GM19452 (cell line): ENCODE data around the gene DNAH5.

Source experiments
- ATAC-seq: cut with Tn5 transposase; IDR thresholded peaks from one replicate; pipeline ENCODE4 v1.9.1; 2021; ENCODE audit not compliant: unreplicated experiment

Gene DNAH5

DNA sequence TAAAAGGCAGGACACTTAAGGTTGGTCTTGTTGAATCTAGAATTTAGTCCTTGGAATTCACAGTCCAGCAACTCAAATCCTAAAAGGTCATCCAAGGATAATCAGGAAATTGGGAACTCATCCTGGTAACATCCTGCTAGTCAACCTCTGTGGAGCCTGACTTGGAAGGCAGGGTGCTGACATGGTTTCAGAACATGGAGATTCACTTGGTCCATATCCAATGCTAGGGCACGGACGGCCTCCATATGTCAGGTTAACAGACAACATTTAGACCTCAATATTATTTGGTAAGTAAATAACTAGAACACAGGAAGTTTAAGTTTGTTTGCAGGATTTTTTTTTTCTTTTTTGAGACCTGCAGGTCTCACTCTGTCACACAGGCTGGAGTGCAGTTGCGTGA lies 783 bp upstream of the DNAH5 start:
- no peak for ATAC-seq

DNA sequence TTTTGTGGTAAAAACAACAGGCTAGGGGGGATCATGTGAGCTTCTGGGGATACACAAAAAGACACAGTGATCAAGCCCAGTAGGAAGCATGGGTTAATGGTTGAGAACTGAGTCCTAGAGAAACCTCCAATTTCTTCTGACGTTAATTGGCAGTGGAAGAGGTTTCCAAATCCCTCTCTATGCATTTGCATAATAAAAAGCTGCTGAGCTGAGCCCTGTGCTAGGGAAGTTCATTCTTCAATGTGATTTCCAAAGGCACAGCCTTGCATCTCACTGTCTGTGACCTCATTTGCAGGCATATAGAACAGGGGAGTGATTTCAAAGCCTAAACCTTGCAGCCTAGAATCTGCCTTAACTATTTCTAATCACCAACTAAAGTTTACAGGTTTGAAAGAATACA lies 812 bp downstream of the DNAH5 start:
- no peak for ATAC-seq

DNA sequence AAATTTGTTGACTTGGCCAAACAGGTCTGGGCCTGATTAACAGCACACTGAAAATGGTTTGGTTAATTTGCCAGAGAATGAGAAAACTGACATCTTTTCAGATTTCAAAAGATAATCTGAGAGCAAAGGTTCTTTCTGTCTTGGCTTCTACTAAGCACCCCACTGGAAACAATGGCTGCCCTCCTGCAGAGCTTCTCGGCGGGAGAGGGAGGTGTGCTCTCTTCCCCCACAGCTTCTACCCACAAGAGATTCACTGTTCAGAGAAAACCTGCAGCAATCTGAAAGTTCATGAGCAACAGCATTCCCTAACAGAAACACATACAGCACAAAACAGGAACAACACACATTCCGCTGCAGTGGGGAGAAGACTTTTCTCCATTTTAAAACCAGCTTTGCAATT lies 3.0 kb downstream of the DNAH5 start:
- no peak for ATAC-seq

DNA sequence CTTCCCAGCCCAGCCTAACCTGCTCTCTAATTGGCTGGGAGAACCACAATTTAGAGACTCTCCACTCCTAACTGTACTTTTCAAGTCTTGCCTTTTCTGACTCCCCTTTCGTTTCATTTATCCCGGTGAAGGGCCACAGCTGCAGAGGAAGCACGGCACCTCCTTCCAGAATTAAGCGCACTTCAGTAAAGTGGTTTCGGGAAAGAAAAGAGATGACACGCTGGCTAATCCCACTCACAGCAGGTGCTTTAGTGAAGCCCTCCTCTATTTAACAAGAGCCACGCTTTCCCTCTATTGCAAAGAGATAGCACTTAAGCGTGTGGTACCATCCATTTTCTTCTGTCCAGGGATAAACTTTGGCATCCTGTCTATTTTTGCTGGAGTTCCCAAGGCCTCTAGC lies 4.8 kb downstream of the DNAH5 start:
- ATAC-seq: no peak

DNA sequence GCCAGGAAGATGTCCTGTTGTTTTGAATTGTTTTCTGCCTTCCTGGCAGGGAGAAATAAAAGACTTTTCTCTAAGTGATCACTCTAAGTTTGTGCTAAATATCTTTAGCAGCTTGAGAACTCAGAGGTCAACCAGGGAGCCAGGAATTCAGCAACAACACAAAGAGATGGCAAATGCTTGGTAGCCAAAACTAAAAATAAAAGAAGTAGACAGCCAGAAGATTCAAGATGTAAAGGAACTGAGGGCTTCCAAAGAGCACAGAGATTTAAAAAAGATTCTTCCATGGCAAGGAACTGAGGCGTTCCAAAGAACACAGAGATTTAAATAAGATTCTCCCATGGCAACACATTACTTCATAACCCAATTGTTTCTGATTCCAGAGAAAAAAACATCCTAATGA lies 9.6 kb downstream of the DNAH5 start:
- ATAC-seq: no peak

DNA sequence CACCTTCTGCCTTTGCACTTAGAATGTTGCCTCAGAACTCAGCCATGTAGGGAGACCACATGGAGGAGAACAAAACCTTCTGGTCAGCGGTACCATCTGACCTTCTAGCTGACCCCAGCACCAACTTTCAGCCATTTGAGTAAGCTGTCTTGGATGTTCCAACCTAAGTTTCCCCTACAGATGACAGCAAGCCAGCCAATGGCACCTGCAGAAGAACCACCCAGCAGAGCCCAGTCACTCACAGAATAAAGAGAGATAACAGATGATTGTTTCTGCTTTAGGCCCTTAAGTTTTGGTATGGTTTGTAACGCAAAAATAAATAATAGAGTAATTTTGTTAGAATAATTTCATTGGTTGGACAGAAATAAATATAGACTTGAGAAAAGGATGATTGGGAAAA lies 10.4 kb downstream of the DNAH5 start:
- ATAC-seq: no peak

DNA sequence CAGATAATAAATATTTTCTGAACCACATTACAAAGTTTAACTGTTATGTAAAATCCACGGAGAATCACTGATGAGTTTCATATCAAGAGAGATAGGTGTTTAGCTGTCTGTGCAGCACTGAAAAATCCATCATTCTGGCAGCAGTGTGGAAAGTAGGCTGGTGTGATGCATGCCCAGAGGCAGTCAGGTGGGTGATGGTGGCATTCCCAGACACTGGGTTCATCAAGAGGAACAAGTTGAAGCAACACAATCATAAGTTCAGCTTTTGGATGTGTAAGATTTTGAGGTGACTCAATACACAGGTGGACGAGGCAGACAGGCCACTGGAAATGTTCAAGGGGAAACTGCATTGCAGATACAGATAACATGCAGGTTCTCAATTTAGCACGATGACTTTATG lies 11.9 kb downstream of the DNAH5 start:
- no peak for ATAC-seq

DNA sequence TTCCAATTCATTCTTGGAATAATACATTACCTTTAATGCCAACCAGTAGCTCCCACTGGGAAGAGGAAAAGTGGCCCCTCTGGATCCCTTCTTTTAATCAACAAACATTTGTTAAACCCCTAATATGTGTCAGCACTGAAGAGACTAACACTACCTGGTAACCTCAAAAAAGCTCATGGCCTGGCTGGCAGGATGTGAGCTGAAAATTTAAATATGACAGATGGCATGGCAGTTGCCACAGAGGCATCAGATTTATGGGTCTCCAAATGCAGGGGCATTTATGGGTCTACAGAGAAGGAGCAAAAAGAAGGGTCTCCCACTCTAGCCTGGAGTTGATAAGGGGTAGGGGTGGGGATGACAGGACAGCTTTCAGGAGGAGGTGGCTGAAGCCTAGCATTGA lies 12.5 kb downstream of the DNAH5 start:
- ATAC-seq: no peak

DNA sequence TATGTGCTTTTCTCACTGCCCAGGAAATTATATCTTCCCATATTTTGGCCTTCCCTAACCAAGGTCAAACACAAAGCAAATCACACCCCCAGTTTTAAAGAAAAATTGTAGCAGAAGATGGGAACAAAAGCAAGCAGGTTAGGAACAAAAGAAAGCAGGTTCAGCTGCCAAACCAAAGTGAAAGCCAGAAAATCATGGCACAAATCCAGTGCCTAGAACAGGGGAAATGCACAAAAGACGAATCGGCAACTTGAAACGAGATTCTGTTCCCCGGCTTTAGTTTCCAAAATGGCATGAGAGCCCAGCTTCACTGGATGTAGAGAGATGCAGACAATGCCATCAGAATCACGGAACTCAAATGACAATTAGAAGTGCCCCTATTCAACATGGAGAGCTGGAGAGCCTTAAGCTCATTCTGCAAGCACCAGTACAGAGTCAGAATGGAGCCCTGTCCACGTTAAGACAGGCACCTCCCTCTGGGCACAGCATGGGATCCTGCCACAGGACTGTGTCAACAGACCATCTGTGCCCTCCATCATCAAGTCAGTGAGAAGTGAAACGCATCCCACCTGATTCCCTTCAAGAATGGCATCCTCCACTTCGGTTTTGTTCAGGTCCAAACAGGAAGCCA lies 13.8 kb downstream of the DNAH5 start:
- ATAC-seq: no peak

DNA sequence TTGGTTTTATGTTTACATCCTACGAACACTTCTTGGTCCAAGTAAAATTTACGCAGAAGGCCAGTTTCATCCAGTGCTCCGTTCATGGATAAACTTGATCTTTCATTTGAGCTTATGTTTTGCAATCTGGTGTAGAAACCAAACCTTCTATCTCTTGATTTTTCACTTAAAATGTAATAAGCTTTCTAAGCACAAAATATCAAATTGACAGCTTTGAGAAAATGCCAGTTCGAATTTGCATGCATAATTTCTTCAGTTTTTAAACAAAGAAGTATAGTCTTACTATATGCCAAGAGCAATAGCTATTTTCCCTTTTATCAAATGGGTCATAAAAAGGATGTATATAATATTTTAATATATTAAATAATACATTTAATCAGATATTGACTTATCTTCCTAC lies 17.8 kb downstream of the DNAH5 start:
- no peak for ATAC-seq

DNA sequence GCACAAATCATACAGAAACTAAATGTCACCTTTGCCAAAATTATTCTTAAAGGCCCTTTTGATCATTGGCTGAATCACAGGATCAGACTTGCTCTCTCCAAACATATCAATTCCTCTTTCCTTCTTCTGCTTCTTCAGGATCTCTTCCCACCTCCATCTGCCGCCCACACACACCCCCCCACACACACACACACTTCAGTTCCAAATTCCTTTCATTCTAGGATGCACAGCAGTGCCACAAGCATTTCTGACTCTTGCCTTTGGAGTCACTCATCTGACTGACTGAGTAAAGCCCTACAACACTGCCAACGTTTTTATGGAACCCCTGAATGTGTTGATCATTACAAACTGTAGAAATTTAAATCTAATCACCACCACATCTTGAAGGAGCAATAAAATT lies 22.9 kb downstream of the DNAH5 start:
- ATAC-seq: no peak

DNA sequence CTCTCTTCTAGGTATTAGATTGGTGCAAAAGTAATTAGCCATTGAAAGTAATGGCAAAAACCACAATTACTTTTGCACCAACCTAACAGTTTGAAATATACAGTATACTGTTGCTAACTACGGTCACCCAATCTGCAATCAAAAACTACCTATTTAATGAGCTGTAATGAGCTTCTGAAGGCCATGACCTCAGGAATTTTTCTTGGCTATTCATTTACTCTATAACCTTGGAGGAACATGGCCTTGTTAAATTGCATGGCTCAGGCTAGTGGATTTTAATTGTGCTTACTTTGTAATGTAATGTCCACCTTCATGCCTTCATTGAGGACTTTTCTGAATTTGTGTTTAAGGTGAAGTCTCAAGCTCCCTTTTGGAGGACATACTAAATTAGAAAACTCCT lies 24.7 kb downstream of the DNAH5 start:
- ATAC-seq: no peak

DNA sequence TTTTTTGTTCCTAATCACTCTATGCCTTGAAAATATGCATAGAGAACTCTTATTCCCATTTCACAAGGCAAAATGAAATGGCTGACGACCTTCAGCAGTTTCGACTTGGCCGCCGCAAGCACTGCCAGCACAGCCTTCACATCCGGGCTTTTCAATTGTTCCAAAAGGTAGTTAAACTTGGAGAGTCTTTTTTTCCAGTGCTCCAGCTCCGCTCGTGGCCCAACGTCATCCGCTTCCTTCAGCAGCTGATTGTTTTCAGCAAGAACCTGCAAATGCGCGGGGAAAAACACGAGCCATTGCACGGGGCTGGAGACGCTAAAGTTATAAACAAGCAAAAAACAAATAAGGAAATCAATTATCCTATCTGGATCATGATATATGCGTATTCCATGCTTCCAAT lies 25.4 kb downstream of the DNAH5 start:
- no peak for ATAC-seq

DNA sequence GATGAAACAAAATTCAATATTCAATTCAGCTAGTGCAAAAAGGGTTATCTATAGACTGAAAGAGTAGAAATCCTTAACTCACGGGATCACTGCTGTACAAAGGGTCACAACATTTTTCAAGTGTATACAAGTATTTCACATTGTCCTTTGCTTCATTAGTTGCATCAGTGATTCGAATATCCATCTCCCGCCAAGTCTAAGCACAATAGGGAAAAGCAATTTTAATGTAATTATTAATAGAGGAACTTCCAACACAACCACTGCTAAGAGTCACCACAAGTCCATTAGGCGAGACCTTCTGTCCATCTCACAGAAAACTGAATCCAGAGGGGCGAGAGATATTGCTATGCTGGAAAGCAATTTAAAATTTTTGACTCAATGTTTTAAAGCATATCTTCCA lies 27.4 kb downstream of the DNAH5 start:
- ATAC-seq: no peak

DNA sequence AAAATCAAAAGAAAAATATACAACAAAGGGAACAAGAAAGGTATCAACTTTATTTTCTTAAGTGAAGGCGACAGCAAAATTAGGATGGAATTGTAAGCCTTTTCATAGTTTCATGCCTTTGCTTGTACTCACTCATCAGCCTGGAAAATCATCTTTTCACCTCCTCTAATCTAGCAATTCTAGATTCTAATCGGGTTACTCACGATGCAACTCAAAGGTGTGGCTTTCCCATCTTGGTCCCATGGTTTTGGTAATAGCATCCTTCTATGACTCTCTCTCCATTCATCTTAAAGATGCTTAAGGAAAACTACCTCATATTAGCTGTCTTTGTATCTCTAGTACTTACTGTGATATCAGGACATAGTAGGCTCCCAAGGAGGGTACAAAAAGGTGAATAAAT lies 30.5 kb downstream of the DNAH5 start:
- ATAC-seq: no peak

DNA sequence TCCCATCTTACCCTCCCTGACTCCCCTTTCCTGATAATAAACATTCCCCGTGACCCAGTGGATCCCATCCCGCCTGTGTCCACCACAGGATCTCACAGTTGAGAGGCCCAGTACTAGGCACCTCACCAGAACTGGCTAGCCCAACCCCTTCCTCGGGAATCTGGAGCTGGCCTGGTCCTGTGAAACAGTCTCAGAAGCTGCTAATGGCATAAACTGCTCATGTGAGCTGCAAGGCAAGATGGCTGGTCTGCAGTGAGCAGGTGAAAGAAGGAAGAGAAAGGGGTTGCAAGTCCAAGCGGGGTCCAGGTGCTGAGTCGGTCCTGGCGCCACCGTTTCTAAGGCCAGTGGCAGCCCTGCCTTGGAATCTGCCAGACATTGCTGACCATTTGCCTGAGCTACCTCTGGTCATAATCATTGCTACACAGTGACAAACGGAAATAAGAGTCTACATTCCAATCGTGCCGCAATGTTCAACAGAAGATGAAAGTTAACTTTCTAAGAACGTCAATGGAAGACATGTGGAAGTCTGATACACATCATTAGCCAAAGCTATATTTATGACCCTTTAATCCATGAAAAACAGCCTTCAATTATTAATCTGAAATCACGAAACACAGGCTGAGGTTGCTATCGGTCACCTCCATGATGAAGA lies 33.7 kb downstream of the DNAH5 start:
- ATAC-seq: no peak

DNA sequence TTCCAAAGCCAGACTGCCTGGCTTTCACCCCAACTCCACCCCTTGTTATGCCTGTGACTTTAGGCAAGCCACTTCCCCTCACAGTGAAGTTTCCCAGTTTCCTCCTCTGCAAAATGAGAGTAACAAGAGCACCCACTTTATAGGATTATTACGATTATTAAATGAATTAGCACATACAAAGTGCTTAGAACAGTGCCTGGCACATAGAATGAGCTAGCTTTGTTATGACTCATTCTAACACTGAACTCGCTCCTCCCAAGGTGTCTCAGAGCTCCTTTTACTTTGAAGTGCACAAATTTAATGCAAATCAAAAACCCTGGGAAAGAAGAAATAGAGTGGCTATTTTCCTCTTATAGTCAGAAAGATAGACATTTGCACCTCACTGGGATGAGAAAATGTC lies 34.3 kb downstream of the DNAH5 start:
- no peak for ATAC-seq

DNA sequence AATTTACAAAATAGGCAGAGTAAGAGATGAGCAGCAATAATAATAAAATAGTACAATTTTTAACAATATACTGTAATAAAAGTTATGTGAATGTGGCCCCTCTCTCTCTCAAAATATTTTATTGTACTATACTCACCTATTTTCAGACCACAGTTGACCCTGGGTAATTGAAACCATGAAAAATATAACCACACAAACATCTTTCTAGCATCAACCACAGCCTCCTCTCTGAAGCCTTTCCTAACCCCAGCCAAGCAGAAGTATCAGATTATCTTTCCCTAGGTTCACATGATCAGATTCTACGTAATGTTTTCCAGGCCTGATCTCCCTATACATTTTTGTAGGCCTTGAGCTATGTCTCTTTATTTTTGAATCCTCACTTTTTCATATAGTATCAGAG lies 35.2 kb downstream of the DNAH5 start:
- no peak for ATAC-seq

DNA sequence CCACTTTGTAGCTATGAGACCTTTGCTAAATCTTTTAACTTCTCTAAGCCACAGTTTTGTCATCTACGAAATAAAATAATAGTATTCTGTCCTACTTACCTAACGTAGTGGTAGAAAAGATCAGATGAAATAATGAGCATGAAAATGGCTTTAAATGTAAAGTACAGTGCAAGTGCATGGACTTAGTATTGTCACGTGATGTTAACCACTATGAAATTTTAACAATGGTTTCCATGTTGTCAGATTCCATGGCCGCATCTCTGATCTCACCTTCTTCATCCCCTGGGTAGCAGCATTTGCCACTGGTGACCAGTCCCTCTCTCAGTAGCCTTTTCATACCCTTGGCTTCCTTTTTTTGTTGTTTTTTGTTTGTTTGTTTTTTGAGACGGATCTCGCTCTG lies 45.9 kb downstream of the DNAH5 start:
- no peak for ATAC-seq

DNA sequence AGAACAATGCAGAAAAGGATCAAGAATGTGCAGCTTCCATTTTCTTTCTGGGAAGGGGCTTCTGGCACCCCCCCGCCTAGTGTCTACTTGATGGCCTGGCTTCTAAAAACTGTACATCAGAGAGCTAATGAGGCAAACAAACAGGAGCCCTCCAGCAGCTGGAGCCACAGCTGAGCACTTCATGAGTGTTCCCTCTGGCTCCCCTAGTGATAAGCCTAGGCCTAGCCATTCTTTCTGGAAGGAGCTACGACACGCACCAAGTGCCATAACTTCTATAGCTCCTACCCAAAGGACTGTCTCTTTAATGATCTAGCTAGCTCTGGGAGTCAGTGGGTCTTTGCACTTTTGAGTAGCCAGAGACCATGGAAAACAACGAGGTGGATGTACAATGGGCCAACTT lies 66.1 kb downstream of the DNAH5 start:
- no peak for ATAC-seq

DNA sequence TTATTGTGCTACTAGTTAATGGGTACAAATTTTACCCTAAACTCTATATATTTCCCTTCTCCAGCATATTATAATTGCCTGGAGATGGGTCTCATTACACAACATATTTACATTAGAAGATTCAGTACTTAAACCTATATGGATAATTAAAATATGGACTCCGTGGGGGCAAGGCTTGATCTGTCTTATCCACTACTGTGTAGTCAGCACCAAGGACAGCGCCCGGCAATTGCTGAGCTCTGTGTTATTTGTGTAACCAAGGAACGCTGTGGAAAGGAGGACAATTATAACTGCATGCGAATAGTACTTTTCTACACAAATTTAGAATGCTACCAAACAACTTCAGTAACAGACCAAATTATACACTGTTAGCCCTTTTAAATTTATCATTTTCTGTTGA lies 77.7 kb downstream of the DNAH5 start:
- ATAC-seq: no peak

DNA sequence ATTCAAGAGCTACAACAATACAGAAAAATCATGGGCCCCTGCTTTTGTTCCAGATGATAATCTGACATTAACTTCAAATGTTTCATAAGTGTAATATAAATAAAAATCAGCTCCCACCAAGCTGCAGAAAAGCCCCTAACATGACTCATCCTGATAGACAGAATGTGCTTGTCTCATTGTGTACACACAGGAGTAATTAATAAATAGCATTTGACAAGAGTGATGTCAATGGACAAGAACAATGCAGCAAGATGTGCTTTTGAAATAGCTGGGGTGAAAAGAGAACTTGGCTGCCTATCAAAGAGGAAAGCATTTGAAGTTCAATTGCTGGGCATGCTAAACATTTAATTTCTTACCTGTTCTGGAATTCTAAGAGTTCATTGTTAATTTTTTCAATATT lies 79.2 kb downstream of the DNAH5 start:
- ATAC-seq: no peak

DNA sequence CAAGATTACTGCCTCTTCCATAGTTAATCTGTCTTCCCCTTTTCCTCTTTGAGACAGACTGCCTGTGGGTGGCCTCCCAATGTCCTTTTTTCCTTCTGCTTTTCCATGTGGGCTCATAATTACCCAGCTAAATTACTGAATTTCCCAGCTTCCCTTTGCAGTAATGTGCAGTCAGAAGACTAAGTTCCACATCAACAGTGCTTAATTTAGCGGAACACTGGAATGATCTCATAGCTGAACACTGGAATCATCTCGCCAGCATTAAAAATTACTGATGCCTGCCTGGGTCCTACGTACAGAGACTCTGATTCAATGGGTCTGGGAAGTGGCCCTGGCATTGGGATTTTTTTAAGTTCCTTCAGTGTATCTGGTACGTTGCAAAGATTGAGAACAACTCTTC lies 84.3 kb downstream of the DNAH5 start:
- no peak for ATAC-seq
